Astrocyte (in vitro differentiated cells and primary cell): Measurements from ENCODE around the gene CACNA2D1.

Source experiments
- CTCF ChIP-seq: IDR thresholded peaks from 2 replicates; pipeline ENCODE4 v1.5.1; 2011; ENCODE audit warnings: low read depth, mild to moderate bottlenecking, inconsistent platforms, low read length, moderate library complexity; ENCODE audit not compliant: insufficient read depth
- EZH2 ChIP-seq: IDR thresholded peaks from 2 replicates; pipeline ENCODE4 v1.6.1; 2012; ENCODE audit warnings: mild to moderate bottlenecking, low read length, inconsistent platforms; ENCODE audit not compliant: insufficient read depth

GRCh38 chr7:82264783-82265305, 178.7 kb downstream of the CACNA2D1 start:
- no peak for TF ChIP-seq CTCF
- no peak for TF ChIP-seq EZH2
